HepG2 (cell line): ENCODE measurements around the gene FN1. TPM values are rescaled to one million over a fixed set of nuclear protein-coding genes. Genes with fewer than 3 reads are reported as not detected.

ENCODE experiments used
- ATAC-seq: fragments of 200-7000 bp; cut with Tn5 transposase; 3 replicates; pipeline ENCODE4 v1.9.1; 2020; ENCODE audit warnings: mild to moderate bottlenecking, moderate library complexity
- BruUV-seq: library from RNA; stranded (reverse); fragments of 400-500 nt; replicated peaks from 2 replicates; lab custom pipeline; 2021; lab: Mats Ljungman, UMichigan
- CTCF ChIA-PET: fragments of 300-600 bp; formaldehyde crosslinking; extraction: SDS; loops from one replicate; lab custom pipeline; 2021; ENCODE audit warnings: low total read pairs, inconsistent platforms, low intra/inter-chr PET ratio; lab: Yijun Ruan, JAX
- POLR2A ChIA-PET: fragments of 350-600 bp; sonication (Branson Sonifier 250); formaldehyde crosslinking; loops from one replicate; lab custom pipeline; 2020; ENCODE audit warnings: antibody characterized with exemption, inconsistent platforms; lab: Yijun Ruan, JAX
- DNase-seq: peaks from one replicate; pipeline ENCODE4 v3.0.0-alpha.2; 2015; ENCODE audit warnings: low spot score
- FAIRE-seq: peaks from 3 replicates; lab custom pipeline; 2011; peaks lifted over from hg19 to GRCh38; lab: Jason Lieb, UNC
- H2AFZ ChIP-seq: one replicate; pipeline ENCODE4 v1.6.1; 2011; ENCODE audit warnings: low read length, inconsistent platforms
- H3K27ac ChIP-seq: fragments of 300-600 bp; 3 replicates; pipeline ENCODE4 v1.8.0; 2011; ENCODE audit warnings: mixed run types, mild to moderate bottlenecking, mixed read lengths, low read length, inconsistent platforms; ENCODE audit not compliant: insufficient read depth; ENCODE audit errors: extremely low read length
- H3K27me3 ChIP-seq, 2 experiments: fragments of 200-600 bp in 1 of 2; 2 replicates in 1 of 2; 3 replicates in 1 of 2; pipeline versions ENCODE4 v1.6.0 to v1.8.0; 2011; ENCODE audit warnings: low read length in 2 of 2, mild to moderate bottlenecking in 2 of 2, moderate library complexity in 2 of 2, inconsistent platforms in 1 of 2; ENCODE audit not compliant: insufficient read depth in 2 of 2, control insufficient read depth in 1 of 2
- H3K36me3 ChIP-seq, 2 experiments: fragments of 200-600 bp in 1 of 2; replicated peaks in 1 of 2; 2 replicates in 1 of 2; 3 replicates in 1 of 2; pipeline versions ENCODE4 v1.5.1 to v1.8.0; 2011; ENCODE audit warnings: low read length in 2 of 2, inconsistent platforms in 1 of 2; ENCODE audit not compliant: insufficient read depth in 2 of 2, control insufficient read depth in 1 of 2
- H3K4me1 ChIP-seq: 2 replicates; pipeline ENCODE4 v1.5.1; 2012; ENCODE audit warnings: low read length, inconsistent platforms; ENCODE audit not compliant: insufficient read depth
- H3K4me2 ChIP-seq: 2 replicates; pipeline ENCODE4 v1.6.0; 2011; ENCODE audit warnings: low read depth, low read length, inconsistent platforms
- H3K4me3 ChIP-seq, 3 experiments: fragments of 200-600 bp in 1 of 3; sonication (generic), shearing (Covaris generic) in 1 of 3; replicated peaks in 1 of 3; 2 replicates each; pipeline ENCODE4 v1.5.1; 2011 to 2016; ENCODE audit warnings: low read length in 3 of 3, inconsistent platforms in 2 of 3, low read depth in 2 of 3, mild to moderate bottlenecking in 2 of 3, control low read depth in 1 of 3, mixed read lengths in 1 of 3; ENCODE audit not compliant: insufficient read depth in 1 of 3
- H3K79me2 ChIP-seq: one replicate; pipeline ENCODE4 v1.6.1; 2011; ENCODE audit warnings: low read length, inconsistent platforms; ENCODE audit not compliant: insufficient read depth
- H3K9ac ChIP-seq: 2 replicates; pipeline ENCODE4 v1.6.0; 2011; ENCODE audit warnings: mild to moderate bottlenecking, low read depth, low read length, inconsistent platforms; ENCODE audit not compliant: insufficient read depth
- H3K9me3 ChIP-seq: 2 replicates; pipeline ENCODE4 v1.5.1; 2012; ENCODE audit warnings: mild to moderate bottlenecking, low read length
- H4K20me1 ChIP-seq: 2 replicates; pipeline ENCODE4 v1.6.0; 2011; ENCODE audit warnings: inconsistent platforms, mild to moderate bottlenecking, low read length, moderate library complexity; ENCODE audit not compliant: insufficient read depth
- ATF1 ChIP-seq: IDR thresholded peaks from 2 replicates; pipeline ENCODE4 v1.6.1; 2016; ENCODE audit warnings: mild to moderate bottlenecking, control low read depth
- CAMTA2 ChIP-seq: sonication (generic); formaldehyde crosslinking; IDR thresholded peaks from 2 replicates; pipeline ENCODE4 v1.4.0; 2020; ENCODE audit warnings: mild to moderate bottlenecking, missing genetic modification reagents, borderline replicate concordance
- CERS6 ChIP-seq: sonication (generic); formaldehyde crosslinking; IDR thresholded peaks from 2 replicates; pipeline ENCODE4 v1.5.0; 2020; ENCODE audit warnings: missing genetic modification reagents
- ELK4 ChIP-seq: sonication (generic); formaldehyde crosslinking; IDR thresholded peaks from 2 replicates; pipeline ENCODE4 v1.9.0; 2021; ENCODE audit warnings: missing genetic modification reagents, borderline replicate concordance
- HDAC6 ChIP-seq: fragments of 200-600 bp; sonication (generic); IDR thresholded peaks from 2 replicates; pipeline ENCODE4 v1.7.0; 2017; ENCODE audit warnings: mild to moderate bottlenecking, antibody characterized with exemption, low read length, low read depth
- HNF4A ChIP-seq: sonication (generic); formaldehyde crosslinking; IDR thresholded peaks from 2 replicates; pipeline ENCODE4 v1.4.0; 2020; ENCODE audit warnings: missing genetic modification reagents
- HNRNPL ChIP-seq: fragments of 200-400 bp; formaldehyde crosslinking; IDR thresholded peaks from 2 replicates; pipeline ENCODE4 v1.6.1; 2017; ENCODE audit warnings: mild to moderate bottlenecking, low read depth, low read length
- IKZF1 ChIP-seq: fragments of 450-650 bp; IDR thresholded peaks from 2 replicates; pipeline ENCODE4 v1.7.1; 2016
- IRF2 ChIP-seq: IDR thresholded peaks from 2 replicates; pipeline ENCODE4 v1.6.1; 2018; ENCODE audit warnings: missing genetic modification reagents, missing compliant biosample characterization
- KDM3A ChIP-seq: IDR thresholded peaks from 2 replicates; pipeline ENCODE4 v1.6.1; 2018; ENCODE audit warnings: low read depth, missing compliant biosample characterization
- MEF2D ChIP-seq: sonication (generic); formaldehyde crosslinking; IDR thresholded peaks from 2 replicates; pipeline ENCODE4 v1.5.1; 2020; ENCODE audit warnings: mild to moderate bottlenecking, missing genetic modification reagents
- MTA1 ChIP-seq: sonication (generic); formaldehyde crosslinking; IDR thresholded peaks from 2 replicates; pipeline ENCODE4 v1.4.0; 2020; ENCODE audit warnings: missing genetic modification reagents, mild to moderate bottlenecking, borderline replicate concordance
- NR0B2 ChIP-seq: sonication (generic); formaldehyde crosslinking; IDR thresholded peaks from 2 replicates; pipeline ENCODE4 v1.4.0; 2020; ENCODE audit warnings: mild to moderate bottlenecking, missing genetic modification reagents
- PCBP2 ChIP-seq: fragments of 200-400 bp; formaldehyde crosslinking; optimal IDR thresholded peaks from 2 replicates; pipeline ENCODE3; 2018; ENCODE audit warnings: low read length, low read depth; ENCODE audit not compliant: poor library complexity, severe bottlenecking
- RBM39 ChIP-seq: fragments of 200-400 bp; formaldehyde crosslinking; IDR thresholded peaks from one replicate; pipeline ENCODE4 v1.6.1; 2018; ENCODE audit warnings: antibody characterized with exemption, mild to moderate bottlenecking, low read depth, low read length; ENCODE audit not compliant: poor library complexity, severe bottlenecking
- SNAPC5 ChIP-seq: sonication (generic); formaldehyde crosslinking; IDR thresholded peaks from 2 replicates; pipeline ENCODE4 v1.8.1; 2023; ENCODE audit warnings: mild to moderate bottlenecking, missing genetic modification reagents, borderline replicate concordance
- TCF7L2 ChIP-seq: IDR thresholded peaks from 2 replicates; pipeline ENCODE4 v1.6.1; 2011; ENCODE audit warnings: mild to moderate bottlenecking, low read depth, low read length, moderate library complexity
- U2AF1 ChIP-seq: fragments of 200-400 bp; formaldehyde crosslinking; optimal IDR thresholded peaks from 2 replicates; pipeline ENCODE3; 2017; ENCODE audit warnings: mild to moderate bottlenecking, low read depth, low read length
- ZFP90 ChIP-seq: sonication (generic); formaldehyde crosslinking; IDR thresholded peaks from 2 replicates; pipeline ENCODE4 v1.8.0; 2022; ENCODE audit warnings: missing genetic modification reagents, mild to moderate bottlenecking, inconsistent platforms, borderline replicate concordance
- ZNF709 ChIP-seq: sonication (generic); formaldehyde crosslinking; IDR thresholded peaks from 2 replicates; pipeline ENCODE4 v1.5.0; 2020; ENCODE audit warnings: mild to moderate bottlenecking, missing genetic modification reagents
- ZSCAN5A ChIP-seq: sonication (generic); formaldehyde crosslinking; IDR thresholded peaks from 2 replicates; pipeline ENCODE4 v1.8.0; 2022; ENCODE audit warnings: mild to moderate bottlenecking, missing genetic modification reagents, borderline replicate concordance
- WGBS: methylation state at CpG from one replicate; pipeline ENCODE4 v1.1.6; 2017; ENCODE audit warnings: low lambda C conversion rate; 5-methylcytosine and 5-hydroxymethylcytosine counted together
- in situ Hi-C: cut with HindIII; loops from 2 replicates; pipeline ENCODE4 v1.10.0; 2017; ENCODE audit warnings: low pct_unique_long_range_greater_than_20kb; ENCODE audit not compliant: extremely low pct_ligation_motif_present
- intact Hi-C: fragments of 100-400 bp; cut with micrococcal nuclease; formaldehyde crosslinking; loops from one replicate; pipeline ENCODE4 v1.10.0; 2022; ENCODE audit not compliant: unreplicated experiment
- polyA plus RNA-seq, 8 experiments: library from polyadenylated mRNA; depleted of rRNA in 3 of 8; stranded (reverse) in 7 of 8; unstranded in 1 of 8; fragments of >200 nt; fragmentation: Illumina TruSeq in 4 of 8; extraction: Trizol in 4 of 8; gene quantifications; 2 replicates each; pipeline versions ENCODE4 v1.2.1 to v1.2.3, GENCODE V29; 2011 to 2016; ENCODE audit warnings: low read depth in 4 of 8, missing spikeins in 1 of 8, mixed read lengths in 1 of 8; ENCODE audit not compliant: insufficient read depth in 1 of 8
- total RNA-seq, 5 experiments: library from RNA; depleted of rRNA; stranded (reverse); fragments of >200 nt; fragmentation: Illumina TruSeq; extraction: Trizol; gene quantifications; 2 replicates each; pipeline ENCODE4 v1.2.3, GENCODE V29; 2016; ENCODE audit warnings: low read depth in 1 of 5

The FN1 gene
- total and polyA plus RNA-seq, 2 of the 13 experiments (the other 11 are each of a cell fraction or from before 2014, with no cell fraction given): 1,847 to 6,471 TPM

GRCh38 chr2:215358891-215359575, 76.8 kb downstream of the FN1 start:
- ATAC-seq (peak; percentile 7), DNase-seq (no peak), FAIRE-seq (no peak)
- BruUV-seq: no TSS peak
- Histone ChIP-seq H3K79me2 (no peaks in the 10 kb centered on the region), H3K4me2 (no peak overlapping the region), H3K27ac (peak overlapping the region; percentile 26), H3K9ac (no peak overlapping the region), H3K27me3 (no peaks in the 10 kb centered on the region), H4K20me1 (peaks cover 28% of the 10 kb centered on the region), H3K9me3 (no peaks in the 10 kb centered on the region), H2AFZ (no peak overlapping the region), H3K4me3 (no peak overlapping the region), H3K4me1 (no peaks in the 10 kb centered on the region), H3K36me3 (peaks cover 20 to 37% of the 10 kb centered on the region in 2 experiments)
- in situ Hi-C loops (loop anchor here (5.0 kb wide), 1 partner anchor 573 kb away; no protein-coding TSS in a partner anchor), intact Hi-C loops (no loop called here)
- ChIA-PET POLR2A (no interaction called here), CTCF (no interaction called here)
- 76% methylated on average over 15 of the region's 15 CpGs for WGBS
- TF ChIP-seq RBM39 (no peak), HDAC6 (no peak), NR0B2 (no peak), MTA1 (CRISPR knock-in tag) (no peak), TCF7L2 (no peak), MEF2D (0 out of 2 replicates have a peak, but pooled peaks have one; percentile 41), CAMTA2 (CRISPR knock-in tag) (no peak), ZFP90 (CRISPR knock-in tag) (no peak; the same call in 1 of the 2 replicates), U2AF1 (peak; percentile 72), IRF2 (peak; percentile 6; the same call in 1 of the 2 replicates), ZSCAN5A (CRISPR knock-in tag) (no peak), HNF4A (CRISPR knock-in tag) (peak; percentile 10; the same call in 1 of the 2 replicates), KDM3A (CRISPR knock-in tag) (no peak), PCBP2 (no peak), ZNF709 (CRISPR knock-in tag) (no peak), ATF1 (CRISPR knock-in tag) (peak; percentile 35; the same call in 1 of the 2 replicates), IKZF1 (no peak), CERS6 (CRISPR knock-in tag) (no peak), ELK4 (CRISPR knock-in tag) (no peak), HNRNPL (no peak), SNAPC5 (no peak)
